ENCODE measurements around the gene APC2. TPM values are rescaled to one million over a fixed set of nuclear protein-coding genes. Genes with fewer than 3 reads are reported as not detected.

APC2 gene
- polyA plus RNA-seq, 1 donor (not counting 4 experiments of a cell fraction or from before 2014, with no cell fraction given): 0.01 TPM

GRCh38 chr19:1472231-1473084, 22.5 kb downstream of the APC2 start:
- DNase-seq (ENCODE audit: low read depth, low spot score) (no peak), FAIRE-seq (no peak)
- H3K4me1 ChIP-seq (ENCODE audit: control insufficient read depth, extremely low read depth, insufficient read depth, low read length): peaks cover 12% of the 10 kb centered on the region
- H3K9ac ChIP-seq (ENCODE audit: control insufficient read depth, extremely low read depth, insufficient read depth, low read length): no peak overlapping the region
- peaks cover 5 to 14% of the 10 kb centered on the region in 2 experiments for H3K36me3 ChIP-seq (ENCODE audit: control insufficient read depth in 2 of 2, extremely low read depth in 1 of 2, insufficient read depth in 2 of 2, low read length in 2 of 2)
- H3K27me3 ChIP-seq (ENCODE audit: control insufficient read depth, extremely low read depth, insufficient read depth, low read length): peaks cover 33% of the 10 kb centered on the region
- H3K9me3 ChIP-seq (ENCODE audit: control insufficient read depth, low read depth, low read length): no peaks in the 10 kb centered on the region
- H3K27ac ChIP-seq (ENCODE audit: control insufficient read depth, insufficient read depth, low read length): no peak overlapping the region
- peaks cover 8% of the 10 kb centered on the region for H3K9me1 ChIP-seq (ENCODE audit: control insufficient read depth, extremely low read depth, insufficient read depth, low read length)
- H3K79me2 ChIP-seq (ENCODE audit: control insufficient read depth, insufficient read depth, low read length): peaks cover 15% of the 10 kb centered on the region
- no peak overlapping the region for H2AFZ ChIP-seq (ENCODE audit: control insufficient read depth, low read length)
- H4K20me1 ChIP-seq (ENCODE audit: control insufficient read depth, extremely low read depth, insufficient read depth, low read length): peaks cover 9% of the 10 kb centered on the region
- no peak overlapping the region for H3K4me3 ChIP-seq (ENCODE audit: control insufficient read depth in 2 of 3, extremely low read depth in 1 of 3, insufficient read depth in 2 of 3, low read depth in 1 of 3, low read length in 3 of 3)
- TF ChIP-seq CTCF (optimal IDR thresholded peaks at IDR 0.05 in 1 of 3, IDR thresholded peaks at IDR 0.05 in 1 of 3, conservative IDR thresholded peaks at IDR 0.05 in 1 of 3; ENCODE audit: extremely low read depth in 1 of 3, insufficient read depth in 2 of 3, low read length in 3 of 3): no peak
- TF ChIP-seq EZH2 (IDR thresholded peaks at IDR 0.05; ENCODE audit: low read length): no peak
- dilution Hi-C loops (cut with MboI; ENCODE audit: extremely low pct_ligation_motif_present, low sequenced_read_pairs): no loop called here
- no peak overlapping the region for H3K4me2 ChIP-seq (ENCODE audit: control insufficient read depth, extremely low read depth, insufficient read depth, low read depth, low read length)

GRCh38 chr19:1473085-1473851, 23.3 kb downstream of the APC2 start:
- Histone ChIP-seq H3K4me2 (ENCODE audit: control insufficient read depth, extremely low read depth, insufficient read depth, low read depth, low read length) (no peak overlapping the region), H4K20me1 (ENCODE audit: control insufficient read depth, extremely low read depth, insufficient read depth, low read length) (peaks cover 9% of the 10 kb centered on the region), H3K4me3 (ENCODE audit: control insufficient read depth in 2 of 3, extremely low read depth in 1 of 3, insufficient read depth in 2 of 3, low read depth in 1 of 3, low read length in 3 of 3) (no peak overlapping the region), H3K36me3 (ENCODE audit: control insufficient read depth in 2 of 2, extremely low read depth in 1 of 2, insufficient read depth in 2 of 2, low read length in 2 of 2) (peaks cover 5 to 15% of the 10 kb centered on the region in 2 experiments), H3K4me1 (ENCODE audit: control insufficient read depth, extremely low read depth, insufficient read depth, low read length) (peaks cover 18% of the 10 kb centered on the region), H3K79me2 (ENCODE audit: control insufficient read depth, insufficient read depth, low read length) (peaks cover 20% of the 10 kb centered on the region), H3K27me3 (ENCODE audit: control insufficient read depth, extremely low read depth, insufficient read depth, low read length) (peaks cover 25% of the 10 kb centered on the region), H3K9ac (ENCODE audit: control insufficient read depth, extremely low read depth, insufficient read depth, low read length) (no peak overlapping the region), H3K9me3 (ENCODE audit: control insufficient read depth, low read depth, low read length) (no peaks in the 10 kb centered on the region), H3K27ac (ENCODE audit: control insufficient read depth, insufficient read depth, low read length) (no peak overlapping the region), H2AFZ (ENCODE audit: control insufficient read depth, low read length) (no peak overlapping the region), H3K9me1 (ENCODE audit: control insufficient read depth, extremely low read depth, insufficient read depth, low read length) (peaks cover 8% of the 10 kb centered on the region)
- dilution Hi-C loops (cut with MboI; ENCODE audit: extremely low pct_ligation_motif_present, low sequenced_read_pairs): no loop called here
- DNase-seq (ENCODE audit: low read depth, low spot score) (no peak), FAIRE-seq (no peak)
- TF ChIP-seq CTCF (optimal IDR thresholded peaks at IDR 0.05 in 1 of 3, IDR thresholded peaks at IDR 0.05 in 1 of 3, conservative IDR thresholded peaks at IDR 0.05 in 1 of 3; ENCODE audit: extremely low read depth in 1 of 3, insufficient read depth in 2 of 3, low read length in 3 of 3) (no peak), EZH2 (IDR thresholded peaks at IDR 0.05; ENCODE audit: low read length) (no peak)
